HG03575 (cell line): Measurements from ENCODE around the gene PALM2AKAP2.
"Not testable (repeated sequence)": the region's sequence is repeated elsewhere in the genome, so short reads cannot be mapped to it uniquely, and the experiment has no call there.

Source experiments
- ATAC-seq: cut with Tn5 transposase; IDR thresholded peaks from one replicate; pipeline ENCODE4 v1.9.1; 2021; ENCODE audit not compliant: unreplicated experiment, insufficient number of reproducible peaks, low FRiP score; ENCODE audit errors: extremely low read depth

Gene PALM2AKAP2

GRCh38 chr9:109797509-109797908, 17.5 kb downstream of the PALM2AKAP2 start:
- ATAC-seq = no peak

- ATAC-seq = no peak
Observed at GRCh38 chr9:109799141-109799540, 19.1 kb downstream of the PALM2AKAP2 start.

GRCh38 chr9:109799792-109800191, 19.8 kb downstream of the PALM2AKAP2 start:
- no peak for ATAC-seq

GRCh38 chr9:109801484-109801883, 21.5 kb downstream of the PALM2AKAP2 start:
- no peak for ATAC-seq

GRCh38 chr9:109802491-109802890, 22.5 kb downstream of the PALM2AKAP2 start:
- no peak for ATAC-seq

- no peak for ATAC-seq
Observed at GRCh38 chr9:109805050-109805449, 25.1 kb downstream of the PALM2AKAP2 start.

GRCh38 chr9:109806506-109807115, 26.6 kb downstream of the PALM2AKAP2 start:
- no peak for ATAC-seq

GRCh38 chr9:109811876-109812275, 31.9 kb downstream of the PALM2AKAP2 start:
- no peak for ATAC-seq

- no peak for ATAC-seq
Observed at GRCh38 chr9:109812331-109812730, 32.3 kb downstream of the PALM2AKAP2 start.

- ATAC-seq = no peak
Observed at GRCh38 chr9:109812818-109813281, 32.9 kb downstream of the PALM2AKAP2 start.

GRCh38 chr9:109813303-109813702, 33.3 kb downstream of the PALM2AKAP2 start:
- no peak for ATAC-seq

GRCh38 chr9:109813829-109814228, 33.8 kb downstream of the PALM2AKAP2 start:
- no peak for ATAC-seq

- no peak for ATAC-seq
Observed at GRCh38 chr9:109815366-109815947, 35.5 kb downstream of the PALM2AKAP2 start.

- ATAC-seq = no peak
Observed at GRCh38 chr9:109816490-109816889, 36.5 kb downstream of the PALM2AKAP2 start.

- no peak for ATAC-seq
Observed at GRCh38 chr9:109817146-109817845, 37.3 kb downstream of the PALM2AKAP2 start.

- peak; percentile 74 for ATAC-seq
Observed at GRCh38 chr9:109817846-109818472, 38.0 kb downstream of the PALM2AKAP2 start.

GRCh38 chr9:109821711-109822110, 41.7 kb downstream of the PALM2AKAP2 start:
- ATAC-seq = no peak

- not testable (repeated sequence) for ATAC-seq
Observed at GRCh38 chr9:109825383-109825782, 45.4 kb downstream of the PALM2AKAP2 start.

GRCh38 chr9:109826559-109826958, 46.6 kb downstream of the PALM2AKAP2 start:
- ATAC-seq = no peak

GRCh38 chr9:109828254-109828653, 48.3 kb downstream of the PALM2AKAP2 start:
- no peak for ATAC-seq
